Epithelial cell of proximal tubule (primary cell): ENCODE data around the gene OPCML. TPM values are rescaled to one million over a fixed set of nuclear protein-coding genes. Genes with fewer than 3 reads are reported as not detected.

Experiments
- DNase-seq: peaks from one replicate; pipeline ENCODE4 v3.0.0-alpha.2; 2011; ENCODE audit warnings: low read depth
- H3K4me3 ChIP-seq: 2 replicates; pipeline ENCODE4 v1.5.1; 2011; ENCODE audit warnings: low read depth, mild to moderate bottlenecking, low read length
- CTCF ChIP-seq: conservative IDR thresholded peaks from 2 replicates; pipeline ENCODE4 v1.5.1; 2012; ENCODE audit warnings: low read depth, mild to moderate bottlenecking, low read length
- total RNA-seq: library from RNA; depleted of rRNA; stranded (reverse); fragments of >200 nt; gene quantifications from 2 replicates; pipeline ENCODE4 v1.2.3, GENCODE V29; 2015

The OPCML gene
- total RNA-seq, 1 donor from 2014 or later = not detected

- no peak for DNase-seq
- no peak overlapping the region for H3K4me3 ChIP-seq
- TF ChIP-seq CTCF = no peak
Observed at GRCh38 chr11:133343951-133344350, 188.3 kb downstream of the OPCML start.

- no peak overlapping the region for H3K4me3 ChIP-seq
- DNase-seq = no peak
- no peak for TF ChIP-seq CTCF
Observed at GRCh38 chr11:133339495-133340140, 192.7 kb downstream of the OPCML start.

GRCh38 chr11:133338588-133338987 is 193.7 kb downstream of the OPCML start:
- no peak for TF ChIP-seq CTCF
- DNase-seq = no peak
- H3K4me3 ChIP-seq = no peak overlapping the region

GRCh38 chr11:133337951-133338418 is 194.3 kb downstream of the OPCML start:
- no peak overlapping the region for H3K4me3 ChIP-seq
- DNase-seq = no peak
- TF ChIP-seq CTCF = no peak

GRCh38 chr11:133337193-133337592 is 195.1 kb downstream of the OPCML start:
- no peak for DNase-seq
- no peak overlapping the region for H3K4me3 ChIP-seq
- TF ChIP-seq CTCF = no peak

- no peak for DNase-seq
- no peak for TF ChIP-seq CTCF
- no peak overlapping the region for H3K4me3 ChIP-seq
Observed at GRCh38 chr11:133331031-133331430, 201.3 kb downstream of the OPCML start.

GRCh38 chr11:133326849-133327248 is 205.5 kb downstream of the OPCML start:
- no peak for DNase-seq
- H3K4me3 ChIP-seq = no peak overlapping the region
- no peak for TF ChIP-seq CTCF
